ENCODE results near the gene OPRD1. TPM values are rescaled to one million over a fixed set of nuclear protein-coding genes. Genes with fewer than 3 reads are reported as not detected.
"Not testable (repeated sequence)": the region's sequence is repeated elsewhere in the genome, so short reads cannot be mapped to it uniquely, and the experiment has no call there.

OPRD1 gene
- total RNA-seq, 2 experiments from 2014 or later: not detected

- CTCF ChIA-PET: interaction anchor here (1.0 to 1.9 kb wide), 2 partner anchors 26 to 83 kb away, joined by 3 to 6 read pairs; no protein-coding TSS in a partner anchor
- POLR2A ChIA-PET: not testable (repeated sequence)
These were observed 17.4 kb upstream of the OPRD1 start for GRCh38 chr1:28794582-28794981.

GRCh38 chr1:28796352-28797211 is 15.4 kb upstream of the OPRD1 start:
- CTCF ChIA-PET: no interaction called here
- POLR2A ChIA-PET: no interaction called here

DNA sequence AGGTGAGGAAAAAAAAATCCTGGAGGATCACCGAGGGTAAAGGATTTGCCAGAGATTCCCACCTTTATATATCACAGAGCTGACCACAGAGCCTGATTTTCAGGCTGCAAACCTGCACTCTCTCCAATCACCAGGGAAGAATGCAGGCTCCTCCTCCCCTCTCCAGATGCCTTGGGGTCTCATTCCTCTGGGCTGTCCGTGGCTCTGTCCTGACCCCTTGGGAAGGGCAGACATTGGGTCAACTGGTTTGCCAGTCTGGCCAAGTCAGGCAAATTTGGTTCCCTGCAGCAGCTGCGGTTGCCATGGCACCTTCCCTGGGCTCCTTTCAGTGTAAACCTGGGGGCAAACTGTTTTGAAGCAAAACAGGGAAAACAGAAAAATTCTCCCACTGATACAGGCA is 11.6 kb upstream of the OPRD1 start:
- CTCF ChIA-PET: interaction anchor here (0.6 kb wide), 1 partner anchor 216 kb away, joined by 4 read pairs; no protein-coding TSS in a partner anchor
- POLR2A ChIA-PET: no interaction called here

DNA sequence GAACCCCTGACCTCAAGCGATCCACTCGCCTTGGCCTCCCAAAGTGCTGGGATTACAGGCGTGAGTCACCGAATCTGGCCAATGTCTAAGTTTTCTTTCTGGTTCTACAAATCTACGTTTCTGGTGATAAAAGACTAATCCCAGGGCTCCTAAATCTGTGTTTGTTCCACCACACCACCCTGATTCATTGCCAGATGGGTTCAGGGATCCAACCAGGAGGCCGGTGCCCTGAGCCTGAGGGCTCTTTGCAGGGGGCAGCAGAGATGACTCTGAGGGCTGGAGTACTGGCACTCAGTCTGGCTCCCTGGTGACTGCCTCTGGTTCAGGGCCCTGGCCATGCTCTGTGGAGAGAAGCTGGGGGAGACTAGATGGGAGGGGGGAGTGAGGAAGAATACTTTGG is 10.5 kb upstream of the OPRD1 start:
- ChIA-PET POLR2A (no interaction called here), CTCF (no interaction called here)

DNA sequence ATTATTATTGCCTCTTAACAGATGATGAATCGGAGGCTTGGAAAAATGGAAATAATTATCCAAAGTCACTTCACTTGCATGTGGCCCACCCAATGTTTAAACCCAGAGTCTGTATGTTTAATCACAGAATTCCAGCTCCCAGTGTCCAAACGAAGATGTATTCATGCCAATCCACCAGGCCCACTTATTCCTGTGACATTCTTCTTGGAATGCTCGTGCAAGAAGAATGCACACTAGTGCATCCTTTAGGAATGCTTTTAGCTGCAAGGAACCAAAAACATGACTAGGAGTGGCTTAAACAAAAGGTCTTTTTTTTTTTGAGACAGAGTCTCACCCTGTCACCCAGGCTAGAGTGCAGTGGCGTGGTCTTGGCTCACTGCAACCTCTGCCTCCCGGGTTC is 8.9 kb upstream of the OPRD1 start:
- ChIA-PET POLR2A (interaction anchor here (0.7 kb wide), 1 partner anchor 66 kb away, joined by 6 read pairs; the partner anchor contains the start of gene YTHDF2), CTCF (no interaction called here)

GRCh38 chr1:28803662-28804061 is 8.3 kb upstream of the OPRD1 start:
- ChIA-PET CTCF (interaction anchor here (0.5 kb wide), 1 partner anchor 72 kb away, joined by 3 read pairs; no protein-coding TSS in a partner anchor), POLR2A (no interaction called here)

GRCh38 chr1:28804071-28804470 is 7.9 kb upstream of the OPRD1 start:
- CTCF ChIA-PET: interaction anchor here (0.5 kb wide), 1 partner anchor 72 kb away, joined by 3 read pairs; no protein-coding TSS in a partner anchor

GRCh38 chr1:28807046-28807445 is 4.9 kb upstream of the OPRD1 start:
- ChIA-PET CTCF (no interaction called here), POLR2A (no interaction called here)

More at GRCh38 chr1:28804071-28804470, 7.9 kb upstream of the OPRD1 start:
- POLR2A ChIA-PET: no interaction called here

GRCh38 chr1:28807986-28808385 is 4.0 kb upstream of the OPRD1 start:
- ChIA-PET CTCF (no interaction called here), POLR2A (no interaction called here)

- POLR2A ChIA-PET: no interaction called here
- CTCF ChIA-PET: no interaction called here
These were observed 603 bp upstream of the OPRD1 start for GRCh38 chr1:28811369-28811765.

DNA sequence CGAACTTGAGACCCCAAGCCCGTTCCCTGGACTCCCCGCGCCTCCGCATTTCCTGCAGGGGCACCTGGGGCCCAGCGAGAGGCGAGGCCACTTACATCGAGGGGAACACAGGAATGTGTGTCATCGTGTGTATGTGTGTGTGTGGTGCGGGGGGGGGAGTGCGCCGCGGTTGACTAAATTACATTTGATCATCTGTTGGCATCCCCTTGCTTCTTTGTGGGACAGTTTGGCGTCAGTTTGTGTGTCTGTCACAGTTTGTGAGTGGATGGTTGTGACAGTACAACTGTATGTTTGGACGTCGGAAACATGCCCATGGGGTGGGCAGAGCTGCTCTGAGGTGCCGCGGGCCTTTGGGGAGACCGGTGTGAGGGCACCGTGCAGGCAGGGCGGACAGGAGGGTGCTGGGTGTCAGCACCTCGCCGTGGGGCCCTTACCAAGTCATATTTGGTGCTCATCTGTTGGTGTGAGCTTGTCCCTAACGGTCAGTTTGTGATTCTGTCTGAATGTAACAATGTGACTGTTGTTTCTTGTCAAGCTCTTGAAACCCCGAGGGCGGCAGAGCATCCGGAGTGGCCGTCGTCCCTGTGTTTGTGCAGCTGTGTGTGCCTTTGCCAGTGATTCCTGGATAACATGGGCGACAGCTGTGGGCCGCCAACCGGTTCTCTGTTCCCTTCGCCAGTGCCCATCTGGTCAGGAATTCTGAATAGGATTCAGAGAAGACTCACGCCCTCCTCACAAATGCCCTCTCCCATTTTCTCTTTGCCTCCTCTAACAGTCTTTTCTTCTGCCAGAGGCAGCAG is 899 bp downstream of the OPRD1 start:
- ChIA-PET CTCF (no interaction called here), POLR2A (no interaction called here)

DNA sequence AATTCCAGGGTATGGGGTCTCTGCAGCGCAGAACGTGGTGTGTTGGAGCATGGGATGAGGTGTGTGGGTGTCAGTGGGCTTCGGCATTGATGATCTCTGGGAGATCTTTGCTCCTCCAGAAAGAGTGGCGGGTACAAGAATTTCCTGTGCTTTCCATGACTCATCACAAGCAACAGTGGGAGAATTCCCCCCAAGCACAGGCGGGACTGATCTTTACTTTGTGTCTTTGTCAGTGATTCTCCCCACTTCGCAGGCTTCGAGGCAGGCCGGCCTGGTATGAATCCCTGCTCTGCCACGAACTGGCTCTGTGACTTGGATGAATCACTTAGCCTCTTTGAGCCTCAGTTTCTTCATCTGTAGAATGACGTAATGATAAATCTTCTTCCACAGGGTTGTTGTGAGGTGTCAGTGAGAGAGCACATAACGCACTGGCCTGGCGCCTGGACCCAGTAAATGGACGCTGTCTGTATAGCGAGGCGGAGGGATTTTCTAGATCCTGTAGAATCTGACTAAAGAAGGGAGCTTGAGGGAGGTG is 2.0 kb downstream of the OPRD1 start:
- CTCF ChIA-PET: no interaction called here

GRCh38 chr1:28815533-28816185 is 3.7 kb downstream of the OPRD1 start:
- ChIA-PET POLR2A (interaction anchor here (0.6 kb wide), 1 partner anchor 74 kb away, joined by 5 read pairs; no protein-coding TSS in a partner anchor), CTCF (interaction anchor here (1.2 kb wide), 1 partner anchor 60 kb away, joined by 3 read pairs; no protein-coding TSS in a partner anchor)

More for the DNA sequence above, 2.0 kb downstream of the OPRD1 start:
- POLR2A ChIA-PET: no interaction called here

- ChIA-PET CTCF (no interaction called here), POLR2A (no interaction called here)
These were observed 5.2 kb downstream of the OPRD1 start for GRCh38 chr1:28817133-28817532.

DNA sequence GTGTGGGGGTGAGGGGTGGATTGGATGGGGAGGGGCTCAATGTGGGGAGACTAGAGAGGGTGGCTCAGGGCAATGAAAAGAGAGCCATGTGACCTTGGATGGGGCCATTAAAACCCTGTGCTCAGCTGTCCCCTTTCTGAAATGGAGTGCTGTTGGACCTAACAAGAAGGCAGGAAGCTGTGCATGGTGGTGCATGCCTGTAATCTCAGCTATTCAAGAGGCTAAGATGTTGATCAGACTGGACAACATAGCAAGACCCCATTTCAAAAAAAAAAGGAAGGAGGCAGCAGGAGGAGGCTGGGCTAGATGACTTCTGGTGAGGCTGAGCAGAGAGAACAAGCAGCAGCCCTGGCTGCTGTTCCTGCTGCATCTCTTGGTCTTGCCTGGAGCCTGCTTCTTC is 7.0 kb downstream of the OPRD1 start:
- ChIA-PET POLR2A (no interaction called here), CTCF (no interaction called here)

DNA sequence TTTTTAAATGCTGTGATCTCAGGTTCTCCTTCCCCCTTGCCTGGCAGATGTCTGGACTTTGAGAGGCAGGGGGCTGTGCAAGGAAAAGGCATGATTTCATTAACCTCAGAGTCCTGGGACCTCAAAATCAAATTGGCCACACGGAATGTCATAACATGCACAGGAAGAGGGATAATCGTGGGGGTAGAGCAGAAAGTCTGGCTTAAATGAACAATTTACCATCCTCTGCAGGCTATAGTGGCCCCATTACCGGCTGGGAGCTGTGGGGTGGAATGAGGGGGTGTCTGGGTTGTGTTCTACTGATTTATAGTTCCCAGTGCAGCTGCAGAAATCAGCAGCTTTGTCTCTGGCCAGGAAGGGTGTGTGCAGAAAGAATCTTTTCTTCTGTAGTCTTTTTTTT is 10.8 kb downstream of the OPRD1 start:
- CTCF ChIA-PET: no interaction called here

GRCh38 chr1:28824061-28824460 is 12.1 kb downstream of the OPRD1 start:
- POLR2A ChIA-PET: interaction anchor here (0.6 kb wide), 1 partner anchor 332 kb away, joined by 5 read pairs; no protein-coding TSS in a partner anchor
- CTCF ChIA-PET: not testable (repeated sequence)

More for the DNA sequence above, 10.8 kb downstream of the OPRD1 start:
- POLR2A ChIA-PET: no interaction called here

- POLR2A ChIA-PET: interaction anchor here (0.7 kb wide), 1 partner anchor 47 kb away, joined by 12 read pairs; no protein-coding TSS in a partner anchor
These were observed 16.4 kb downstream of the OPRD1 start for GRCh38 chr1:28828227-28828858.

DNA sequence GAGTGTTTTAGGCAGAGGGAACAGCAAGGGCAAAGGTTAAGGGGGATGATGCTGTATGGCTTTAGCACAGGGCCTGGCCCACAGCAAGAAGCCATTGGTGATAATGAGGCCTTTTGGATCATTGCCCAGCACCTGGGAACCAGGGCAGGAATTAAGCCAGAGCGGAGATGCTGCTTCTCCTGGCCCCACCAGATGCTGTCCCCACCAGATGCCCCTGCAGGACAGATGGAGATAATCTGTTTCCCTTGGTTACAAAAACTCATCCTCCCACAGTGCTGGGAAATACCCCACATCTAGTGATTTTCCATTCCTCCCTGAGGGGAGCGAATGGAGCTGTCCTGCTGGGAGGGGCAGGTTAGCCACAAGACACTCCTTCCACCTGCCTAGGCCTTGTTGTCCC is 18.8 kb downstream of the OPRD1 start:
- POLR2A ChIA-PET: no interaction called here
- CTCF ChIA-PET: no interaction called here

More at GRCh38 chr1:28828227-28828858, 16.4 kb downstream of the OPRD1 start:
- CTCF ChIA-PET: not testable (repeated sequence)

Measured in activated CD8-positive, alpha-beta memory T cell treated with anti-CD3 and anti-CD28 coated beads for 36 hours (primary cell).